ENCODE results near the gene APOBEC2. TPM values are rescaled to one million over a fixed set of nuclear protein-coding genes. Genes with fewer than 3 reads are reported as not detected.

Gene APOBEC2
- total and polyA plus RNA-seq, 9 of the 15 experiments (the other 6 are each of a cell fraction or from before 2014, with no cell fraction given): 0.25 to 1.6 TPM; not detected in 7

DNA sequence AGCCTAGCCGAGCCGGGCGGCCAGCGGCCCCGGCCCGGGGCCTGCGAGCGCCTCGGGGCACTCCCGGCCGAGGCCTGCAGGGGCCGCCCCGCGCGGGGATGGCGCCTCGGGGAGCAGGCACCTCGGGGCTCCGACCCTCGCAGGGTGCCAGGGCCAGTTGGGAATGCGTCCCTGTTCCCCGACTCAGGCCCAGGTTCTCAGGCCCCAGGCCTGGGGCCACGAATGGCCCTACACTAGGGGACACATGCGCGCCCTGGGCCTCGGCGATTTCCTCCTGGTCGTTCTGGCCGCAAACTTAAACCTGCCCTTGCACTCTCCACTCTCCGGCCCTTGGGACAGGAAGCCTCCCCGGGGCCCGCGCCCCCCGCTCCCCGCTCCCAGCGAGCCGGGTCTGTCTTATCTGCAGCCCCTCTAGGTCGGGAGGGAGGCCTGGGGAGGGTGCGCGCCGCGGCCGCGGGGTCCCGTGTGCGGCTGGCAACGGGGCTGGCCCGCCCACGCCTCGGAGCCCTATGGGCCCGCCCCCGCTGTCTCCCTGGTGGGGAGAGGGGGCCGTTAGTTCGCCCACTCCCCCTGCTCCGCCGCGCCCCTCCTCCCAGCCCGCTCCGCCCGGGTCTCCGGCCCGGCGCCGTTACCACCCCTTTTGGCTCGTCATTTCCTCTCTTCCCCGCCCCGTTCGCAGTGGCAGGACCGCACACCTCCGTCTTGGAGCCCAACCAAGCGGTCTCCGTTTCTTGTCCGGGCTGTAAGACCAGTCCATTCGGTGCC lies 20.4 kb downstream of the APOBEC2 start (continued):
- TF ChIP-seq TFAM (CRISPR knock-in tag; conservative IDR thresholded peaks at IDR 0.05) (no peak), E2F4 (CRISPR knock-in tag; IDR thresholded peaks at IDR 0.05; ENCODE audit: low read depth) (no peak), CHD1 (IDR thresholded peaks at IDR 0.05; ENCODE audit: low read length) (peak; percentile 100), XRCC5 (IDR thresholded peaks at IDR 0.05; ENCODE audit: low read depth, low read length) (no peak)
- TF ChIP-seq, protein P1, sequence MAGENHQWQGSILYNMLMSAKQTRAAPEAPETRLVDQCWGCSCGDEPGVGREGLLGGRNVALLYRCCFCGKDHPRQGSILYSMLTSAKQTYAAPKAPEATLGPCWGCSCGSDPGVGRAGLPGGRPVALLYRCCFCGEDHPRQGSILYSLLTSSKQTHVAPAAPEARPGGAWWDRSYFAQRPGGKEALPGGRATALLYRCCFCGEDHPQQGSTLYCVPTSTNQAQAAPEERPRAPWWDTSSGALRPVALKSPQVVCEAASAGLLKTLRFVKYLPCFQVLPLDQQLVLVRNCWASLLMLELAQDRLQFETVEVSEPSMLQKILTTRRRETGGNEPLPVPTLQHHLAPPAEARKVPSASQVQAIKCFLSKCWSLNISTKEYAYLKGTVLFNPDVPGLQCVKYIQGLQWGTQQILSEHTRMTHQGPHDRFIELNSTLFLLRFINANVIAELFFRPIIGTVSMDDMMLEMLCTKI (IDR thresholded peaks at IDR 0.05; ENCODE audit: partially characterized antibody): no peak
- TF ChIP-seq, protein P2, sequence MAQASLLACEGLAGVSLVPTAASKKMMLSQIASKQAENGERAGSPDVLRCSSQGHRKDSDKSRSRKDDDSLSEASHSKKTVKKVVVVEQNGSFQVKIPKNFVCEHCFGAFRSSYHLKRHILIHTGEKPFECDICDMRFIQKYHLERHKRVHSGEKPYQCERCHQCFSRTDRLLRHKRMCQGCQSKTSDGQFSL (CRISPR knock-in tag; IDR thresholded peaks at IDR 0.05): no peak
- TF ChIP-seq, protein P2 (tag; IDR thresholded peaks at IDR 0.05): no peak
- TF ChIP-seq, protein P3, sequence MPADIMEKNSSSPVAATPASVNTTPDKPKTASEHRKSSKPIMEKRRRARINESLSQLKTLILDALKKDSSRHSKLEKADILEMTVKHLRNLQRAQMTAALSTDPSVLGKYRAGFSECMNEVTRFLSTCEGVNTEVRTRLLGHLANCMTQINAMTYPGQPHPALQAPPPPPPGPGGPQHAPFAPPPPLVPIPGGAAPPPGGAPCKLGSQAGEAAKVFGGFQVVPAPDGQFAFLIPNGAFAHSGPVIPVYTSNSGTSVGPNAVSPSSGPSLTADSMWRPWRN (IDR thresholded peaks at IDR 0.05; ENCODE audit: low read depth): no peak
- TF ChIP-seq, protein P4, sequence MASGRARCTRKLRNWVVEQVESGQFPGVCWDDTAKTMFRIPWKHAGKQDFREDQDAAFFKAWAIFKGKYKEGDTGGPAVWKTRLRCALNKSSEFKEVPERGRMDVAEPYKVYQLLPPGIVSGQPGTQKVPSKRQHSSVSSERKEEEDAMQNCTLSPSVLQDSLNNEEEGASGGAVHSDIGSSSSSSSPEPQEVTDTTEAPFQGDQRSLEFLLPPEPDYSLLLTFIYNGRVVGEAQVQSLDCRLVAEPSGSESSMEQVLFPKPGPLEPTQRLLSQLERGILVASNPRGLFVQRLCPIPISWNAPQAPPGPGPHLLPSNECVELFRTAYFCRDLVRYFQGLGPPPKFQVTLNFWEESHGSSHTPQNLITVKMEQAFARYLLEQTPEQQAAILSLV (tag; IDR thresholded peaks at IDR 0.05): no peak

Measured in K562 (cell line).